GM12878 (cell line): Measurements from ENCODE around the gene TXLNB. TPM values are rescaled to one million over a fixed set of nuclear protein-coding genes. Genes with fewer than 3 reads are reported as not detected.

Experiments used
- ATAC-seq: fragments of 200-7000 bp; cut with Tn5 transposase; 3 replicates; pipeline ENCODE4 v1.9.1; 2020; ENCODE audit warnings: mild to moderate bottlenecking, moderate library complexity
- BruUV-seq: library from RNA; stranded (reverse); fragments of 400-500 nt; replicated peaks from 2 replicates; lab custom pipeline; 2021; lab: Mats Ljungman, UMichigan
- CTCF ChIA-PET: fragments of 300-600 bp; sonication (Branson Sonifier 250); formaldehyde crosslinking; extraction: SDS; loops from one replicate; lab custom pipeline; 2021; ENCODE audit warnings: inconsistent platforms; lab: Yijun Ruan, JAX
- POLR2A ChIA-PET: fragments of 350-600 bp; formaldehyde crosslinking; extraction: SDS; loops from one replicate; lab custom pipeline; 2021; ENCODE audit warnings: inconsistent platforms; lab: Charles Lee
- RAD21 ChIA-PET: fragments of 300-600 bp; sonication (Branson Sonifier 250); formaldehyde crosslinking; loops from one replicate; lab custom pipeline; 2023; ENCODE audit warnings: antibody characterized with exemption; ENCODE audit not compliant: unreplicated experiment; lab: Charles Lee
- SMC1A ChIA-PET: fragments of 300-600 bp; sonication (Branson Sonifier 250); formaldehyde crosslinking; loops from one replicate; lab custom pipeline; 2023; ENCODE audit not compliant: unreplicated experiment, uncharacterized antibody; lab: Charles Lee
- DNase-seq: peaks from one replicate; pipeline ENCODE4 v3.0.0-alpha.2; 2011; ENCODE audit warnings: low read depth, low spot score
- FAIRE-seq: peaks from 3 replicates; lab custom pipeline; 2011; peaks lifted over from hg19 to GRCh38; lab: Jason Lieb, UNC
- H2AFZ ChIP-seq: 2 replicates; pipeline ENCODE4 v1.6.0; 2011; ENCODE audit warnings: low read depth, low read length, control low read depth; ENCODE audit not compliant: control insufficient read depth
- H3K27ac ChIP-seq: 2 replicates; pipeline ENCODE4 v1.5.1; 2011; ENCODE audit warnings: control low read depth; ENCODE audit not compliant: control insufficient read depth, insufficient read depth
- H3K27me3 ChIP-seq, 2 experiments: replicated peaks in 1 of 2; 2 replicates each; pipeline versions ENCODE4 v1.6.0 to v1.6.1; 2011; ENCODE audit warnings: low read length in 1 of 2; ENCODE audit not compliant: control insufficient read depth in 2 of 2, insufficient read depth in 2 of 2
- H3K36me3 ChIP-seq, 2 experiments: 2 replicates each; pipeline ENCODE4 v1.5.1; 2011; ENCODE audit warnings: low read length in 1 of 2; ENCODE audit not compliant: control insufficient read depth in 2 of 2, insufficient read depth in 2 of 2
- H3K4me1 ChIP-seq: 2 replicates; pipeline ENCODE4 v1.6.1; 2011; ENCODE audit warnings: mild to moderate bottlenecking, low read length, moderate library complexity, mixed read lengths; ENCODE audit not compliant: control insufficient read depth, insufficient read depth
- H3K4me2 ChIP-seq: 2 replicates; pipeline ENCODE4 v1.6.0; 2011; ENCODE audit warnings: control low read depth; ENCODE audit not compliant: control insufficient read depth, insufficient read depth
- H3K4me3 ChIP-seq: fragments of 200-600 bp; sonication (generic); 2 replicates; pipeline ENCODE4 v1.5.1; 2016
- H3K79me2 ChIP-seq: 2 replicates; pipeline ENCODE4 v1.6.0; 2011; ENCODE audit warnings: low read length; ENCODE audit not compliant: control insufficient read depth, insufficient read depth
- H3K9ac ChIP-seq: 2 replicates; pipeline ENCODE4 v1.8.0; 2011; ENCODE audit warnings: low read length, control low read depth, mixed read lengths; ENCODE audit not compliant: control insufficient read depth, insufficient read depth
- H3K9me3 ChIP-seq: replicated peaks from 3 replicates; pipeline ENCODE4 v1.5.1; 2011; ENCODE audit warnings: mild to moderate bottlenecking, low read length; ENCODE audit not compliant: control insufficient read depth, insufficient read depth
- H4K20me1 ChIP-seq: 2 replicates; pipeline ENCODE4 v1.6.0; 2011; ENCODE audit not compliant: control insufficient read depth, insufficient read depth
- BCL11A ChIP-seq: IDR thresholded peaks from 2 replicates; pipeline ENCODE4 v1.6.1; 2011; ENCODE audit warnings: low read depth, low read length
- CBX3 ChIP-seq: fragments of 200-600 bp; sonication (generic); IDR thresholded peaks from 2 replicates; pipeline ENCODE4 v1.6.1; 2016; ENCODE audit warnings: low read depth, borderline replicate concordance
- EED ChIP-seq: sonication (generic); IDR thresholded peaks from 2 replicates; pipeline ENCODE4 v1.6.1; 2016; ENCODE audit warnings: antibody characterized with exemption, low read depth
- JUNB ChIP-seq: IDR thresholded peaks from 2 replicates; pipeline ENCODE4 v1.6.1; 2016; ENCODE audit warnings: antibody characterized with exemption, mild to moderate bottlenecking
- POLR2AphosphoS5 ChIP-seq: IDR thresholded peaks from 2 replicates; pipeline ENCODE4 v1.6.1; 2011; ENCODE audit warnings: mild to moderate bottlenecking, low read length, inconsistent platforms
- RB1 ChIP-seq: fragments of 450-650 bp; formaldehyde crosslinking; IDR thresholded peaks from 2 replicates; pipeline ENCODE4 v1.6.1; 2017; ENCODE audit warnings: mild to moderate bottlenecking, borderline replicate concordance
- RBBP5 ChIP-seq: fragments of 200-600 bp; sonication (generic); conservative IDR thresholded peaks from 2 replicates; pipeline ENCODE4 v1.6.1; 2016
- SMAD1 ChIP-seq: fragments of 450-650 bp; IDR thresholded peaks from 2 replicates; pipeline ENCODE4 v1.6.1; 2018; ENCODE audit warnings: mild to moderate bottlenecking, low read depth; ENCODE audit not compliant: partially characterized antibody
- SMAD5 ChIP-seq: IDR thresholded peaks from 2 replicates; pipeline ENCODE4 v1.6.1; 2016; ENCODE audit warnings: antibody characterized with exemption, low read depth
- TAF1 ChIP-seq: IDR thresholded peaks from 2 replicates; pipeline ENCODE4 v1.6.1; 2011; ENCODE audit warnings: mild to moderate bottlenecking, low read depth, low read length, borderline replicate concordance
- WRNIP1 ChIP-seq: IDR thresholded peaks from 2 replicates; pipeline ENCODE4 v1.6.1; 2011; ENCODE audit warnings: low read depth, low read length, improper control_type of control experiment, borderline replicate concordance
- ZNF217 ChIP-seq: fragments of 450-650 bp; IDR thresholded peaks from 2 replicates; pipeline ENCODE4 v1.6.1; 2017; ENCODE audit warnings: antibody characterized with exemption, mild to moderate bottlenecking
- WGBS: methylation state at CpG from one replicate; pipeline ENCODE4 v1.1.6; 2016; ENCODE audit warnings: low lambda C conversion rate; ENCODE audit not compliant: insufficient replicate concordance, insufficient coverage; ENCODE audit errors: missing lambda C conversion rate; 5-methylcytosine and 5-hydroxymethylcytosine counted together
- in situ Hi-C: fragments of 300-500 bp; cut with MboI; formaldehyde crosslinking; loops from 9 replicates; pipeline ENCODE4 v1.14.3; 2018; ENCODE audit warnings: mixed read lengths
- intact Hi-C: fragments of 100-400 bp; cut with micrococcal nuclease; formaldehyde crosslinking; loops from one replicate; pipeline ENCODE4 v1.14.2; 2022; ENCODE audit not compliant: unreplicated experiment
- polyA plus RNA-seq, 11 experiments: library from polyadenylated mRNA; depleted of rRNA in 4 of 11; unstranded in 6 of 11; stranded (reverse) in 5 of 11; fragments of >200 nt; fragmentation: Nextera tagmentation in 4 of 11; fragmentation: Illumina TruSeq in 1 of 11; extraction: Ambion mirVana in 4 of 11; extraction: Trizol in 1 of 11; gene quantifications; 1 replicate in 1 of 11; 2 replicates in 10 of 11; pipeline versions ENCODE4 v1.2.1 to v1.2.3, GENCODE V29; 2011 to 2016; ENCODE audit warnings: inconsistent platforms in 2 of 11, missing spikeins in 2 of 11, low read depth in 1 of 11
- total RNA-seq, 4 experiments: library from RNA; depleted of rRNA in 3 of 4; stranded (reverse); fragments of >200 nt in 3 of 4; fragmentation: Illumina TruSeq in 1 of 4; extraction: Trizol in 1 of 4; gene quantifications; 2 replicates each; pipeline versions ENCODE4 v1.2.1 to v1.2.3, GENCODE V29; 2013 to 2021
- TF ChIP-seq, protein P1 (sequence below): IDR thresholded peaks from 2 replicates; pipeline ENCODE4 v1.6.1; 2012; ENCODE audit warnings: low read depth, low read length, improper control_type of control experiment
- TF ChIP-seq, protein P2 (sequence below): fragments of 450-650 bp; IDR thresholded peaks from 2 replicates; pipeline ENCODE4 v1.6.1; 2017; ENCODE audit warnings: mild to moderate bottlenecking
- TF ChIP-seq, protein P3 (sequence below): fragments of 450-650 bp; formaldehyde crosslinking; IDR thresholded peaks from 2 replicates; pipeline ENCODE4 v1.4.0; 2020; ENCODE audit warnings: mild to moderate bottlenecking, moderate library complexity
- TF ChIP-seq, protein P4 (sequence below): fragments of 450-650 bp; IDR thresholded peaks from 2 replicates; pipeline ENCODE4 v1.6.1; 2017; ENCODE audit warnings: low read depth, mild to moderate bottlenecking, moderate library complexity

The TXLNB gene
- total and polyA plus RNA-seq, 10 of the 15 experiments (the other 5 are each of a cell fraction or from before 2014, with no cell fraction given), result 0.07 to 1.3 (median 0.22) TPM; not detected in 1

DNA sequence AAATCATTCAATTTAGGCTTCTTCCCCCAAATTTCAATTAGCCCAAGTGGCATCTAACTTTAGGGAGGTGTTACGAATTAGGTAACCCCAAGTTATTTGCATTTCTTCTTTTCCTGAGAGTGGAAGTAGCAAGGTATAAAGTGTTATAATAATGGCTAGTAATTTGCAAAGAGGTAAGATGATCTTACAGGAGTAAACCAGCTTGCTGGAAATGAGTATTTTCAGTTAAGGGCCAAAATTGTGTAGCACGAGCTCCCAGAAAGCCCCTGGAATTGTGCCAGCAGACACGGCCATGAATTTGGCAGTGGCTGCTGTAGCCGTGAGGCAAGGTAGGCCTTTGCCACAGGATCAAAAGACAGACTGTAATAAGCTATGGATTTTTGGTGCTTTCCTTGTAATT is 44.7 kb upstream of the TXLNB start:
- RAD21 ChIA-PET, result interaction anchor here (0.6 to 3.7 kb wide), 10 partner anchors 9 to 117 kb away, joined by 3 to 20 read pairs (median 4); partner anchors contain the start of gene TXLNB
- SMC1A ChIA-PET, result interaction anchor here (0.8 to 6.7 kb wide), 13 partner anchors 8 to 116 kb away, joined by 3 to 50 read pairs (median 5); partner anchors contain the start of gene TXLNB
- DNase-seq (no peak), ATAC-seq (peak; percentile 93), FAIRE-seq (no peak)
- intact Hi-C loops, result no loop called here
- peak overlapping the region; percentile 34; the same call in 1 of the 2 replicates for H3K27ac ChIP-seq
- no peaks in the 10 kb centered on the region for H3K79me2 ChIP-seq
- in situ Hi-C loops, result no loop called here
- POLR2A ChIA-PET, result interaction anchor here (0.6 to 2.3 kb wide), 4 partner anchors 9 to 356 kb away, joined by 3 to 17 read pairs (median 4); partner anchors contain the start of gene TXLNB
- H4K20me1 ChIP-seq, result no peaks in the 10 kb centered on the region
- no peak overlapping the region; the same call in 1 of the 2 replicates for H3K4me2 ChIP-seq
- H2AFZ ChIP-seq, result peak overlapping the region; percentile 62
- 25% methylated on average over 4 of the region's 4 CpGs for WGBS
- no peaks in the 10 kb centered on the region for H3K36me3 ChIP-seq
- no peak overlapping the region for H3K4me3 ChIP-seq
- H3K4me1 ChIP-seq, result peaks cover 7% of the 10 kb centered on the region; the same call in 1 of the 2 replicates
- no peaks in the 10 kb centered on the region for H3K27me3 ChIP-seq
- no peaks in the 10 kb centered on the region for H3K9me3 ChIP-seq
- no TSS peak for BruUV-seq
- no peak overlapping the region for H3K9ac ChIP-seq
- CTCF ChIA-PET, result interaction anchor here (0.5 to 2.8 kb wide), 13 partner anchors 8 to 1712 kb away, joined by 3 to 14 read pairs (median 4); partner anchors contain the start of gene TXLNB
- 0 out of 2 replicates have a peak, but pooled peaks have one; percentile 37 for TF ChIP-seq POLR2AphosphoS5
- no peak for TF ChIP-seq RB1
- TF ChIP-seq WRNIP1, result no peak
- no peak for TF ChIP-seq JUNB
- no peak for TF ChIP-seq EED
- TF ChIP-seq, protein P1, sequence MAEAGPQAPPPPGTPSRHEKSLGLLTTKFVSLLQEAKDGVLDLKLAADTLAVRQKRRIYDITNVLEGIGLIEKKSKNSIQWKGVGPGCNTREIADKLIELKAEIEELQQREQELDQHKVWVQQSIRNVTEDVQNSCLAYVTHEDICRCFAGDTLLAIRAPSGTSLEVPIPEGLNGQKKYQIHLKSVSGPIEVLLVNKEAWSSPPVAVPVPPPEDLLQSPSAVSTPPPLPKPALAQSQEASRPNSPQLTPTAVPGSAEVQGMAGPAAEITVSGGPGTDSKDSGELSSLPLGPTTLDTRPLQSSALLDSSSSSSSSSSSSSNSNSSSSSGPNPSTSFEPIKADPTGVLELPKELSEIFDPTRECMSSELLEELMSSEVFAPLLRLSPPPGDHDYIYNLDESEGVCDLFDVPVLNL, result no peak
- TF ChIP-seq BCL11A, result 0 out of 2 replicates have a peak, but pooled peaks have one; percentile 36
- TF ChIP-seq, protein P2, sequence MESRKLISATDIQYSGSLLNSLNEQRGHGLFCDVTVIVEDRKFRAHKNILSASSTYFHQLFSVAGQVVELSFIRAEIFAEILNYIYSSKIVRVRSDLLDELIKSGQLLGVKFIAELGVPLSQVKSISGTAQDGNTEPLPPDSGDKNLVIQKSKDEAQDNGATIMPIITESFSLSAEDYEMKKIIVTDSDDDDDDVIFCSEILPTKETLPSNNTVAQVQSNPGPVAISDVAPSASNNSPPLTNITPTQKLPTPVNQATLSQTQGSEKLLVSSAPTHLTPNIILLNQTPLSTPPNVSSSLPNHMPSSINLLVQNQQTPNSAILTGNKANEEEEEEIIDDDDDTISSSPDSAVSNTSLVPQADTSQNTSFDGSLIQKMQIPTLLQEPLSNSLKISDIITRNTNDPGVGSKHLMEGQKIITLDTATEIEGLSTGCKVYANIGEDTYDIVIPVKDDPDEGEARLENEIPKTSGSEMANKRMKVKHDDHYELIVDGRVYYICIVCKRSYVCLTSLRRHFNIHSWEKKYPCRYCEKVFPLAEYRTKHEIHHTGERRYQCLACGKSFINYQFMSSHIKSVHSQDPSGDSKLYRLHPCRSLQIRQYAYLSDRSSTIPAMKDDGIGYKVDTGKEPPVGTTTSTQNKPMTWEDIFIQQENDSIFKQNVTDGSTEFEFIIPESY, result no peak
- TF ChIP-seq CBX3, result no peak
- TF ChIP-seq, protein P3, sequence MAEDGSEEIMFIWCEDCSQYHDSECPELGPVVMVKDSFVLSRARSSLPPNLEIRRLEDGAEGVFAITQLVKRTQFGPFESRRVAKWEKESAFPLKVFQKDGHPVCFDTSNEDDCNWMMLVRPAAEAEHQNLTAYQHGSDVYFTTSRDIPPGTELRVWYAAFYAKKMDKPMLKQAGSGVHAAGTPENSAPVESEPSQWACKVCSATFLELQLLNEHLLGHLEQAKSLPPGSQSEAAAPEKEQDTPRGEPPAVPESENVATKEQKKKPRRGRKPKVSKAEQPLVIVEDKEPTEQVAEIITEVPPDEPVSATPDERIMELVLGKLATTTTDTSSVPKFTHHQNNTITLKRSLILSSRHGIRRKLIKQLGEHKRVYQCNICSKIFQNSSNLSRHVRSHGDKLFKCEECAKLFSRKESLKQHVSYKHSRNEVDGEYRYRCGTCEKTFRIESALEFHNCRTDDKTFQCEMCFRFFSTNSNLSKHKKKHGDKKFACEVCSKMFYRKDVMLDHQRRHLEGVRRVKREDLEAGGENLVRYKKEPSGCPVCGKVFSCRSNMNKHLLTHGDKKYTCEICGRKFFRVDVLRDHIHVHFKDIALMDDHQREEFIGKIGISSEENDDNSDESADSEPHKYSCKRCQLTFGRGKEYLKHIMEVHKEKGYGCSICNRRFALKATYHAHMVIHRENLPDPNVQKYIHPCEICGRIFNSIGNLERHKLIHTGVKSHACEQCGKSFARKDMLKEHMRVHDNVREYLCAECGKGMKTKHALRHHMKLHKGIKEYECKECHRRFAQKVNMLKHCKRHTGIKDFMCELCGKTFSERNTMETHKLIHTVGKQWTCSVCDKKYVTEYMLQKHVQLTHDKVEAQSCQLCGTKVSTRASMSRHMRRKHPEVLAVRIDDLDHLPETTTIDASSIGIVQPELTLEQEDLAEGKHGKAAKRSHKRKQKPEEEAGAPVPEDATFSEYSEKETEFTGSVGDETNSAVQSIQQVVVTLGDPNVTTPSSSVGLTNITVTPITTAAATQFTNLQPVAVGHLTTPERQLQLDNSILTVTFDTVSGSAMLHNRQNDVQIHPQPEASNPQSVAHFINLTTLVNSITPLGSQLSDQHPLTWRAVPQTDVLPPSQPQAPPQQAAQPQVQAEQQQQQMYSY (CRISPR knock-in tag), result no peak
- TF ChIP-seq, protein P4, sequence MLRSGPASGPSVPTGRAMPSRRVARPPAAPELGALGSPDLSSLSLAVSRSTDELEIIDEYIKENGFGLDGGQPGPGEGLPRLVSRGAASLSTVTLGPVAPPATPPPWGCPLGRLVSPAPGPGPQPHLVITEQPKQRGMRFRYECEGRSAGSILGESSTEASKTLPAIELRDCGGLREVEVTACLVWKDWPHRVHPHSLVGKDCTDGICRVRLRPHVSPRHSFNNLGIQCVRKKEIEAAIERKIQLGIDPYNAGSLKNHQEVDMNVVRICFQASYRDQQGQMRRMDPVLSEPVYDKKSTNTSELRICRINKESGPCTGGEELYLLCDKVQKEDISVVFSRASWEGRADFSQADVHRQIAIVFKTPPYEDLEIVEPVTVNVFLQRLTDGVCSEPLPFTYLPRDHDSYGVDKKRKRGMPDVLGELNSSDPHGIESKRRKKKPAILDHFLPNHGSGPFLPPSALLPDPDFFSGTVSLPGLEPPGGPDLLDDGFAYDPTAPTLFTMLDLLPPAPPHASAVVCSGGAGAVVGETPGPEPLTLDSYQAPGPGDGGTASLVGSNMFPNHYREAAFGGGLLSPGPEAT, result peak; percentile 93
- TF ChIP-seq ZNF217, result no peak
- no peak for TF ChIP-seq TAF1
- TF ChIP-seq RBBP5, result no peak
- no peak for TF ChIP-seq SMAD5
- TF ChIP-seq SMAD1, result peak; percentile 78
